Endothelial cell of umbilical vein (primary cell): ENCODE measurements around the gene PCP2. TPM values are rescaled to one million over a fixed set of nuclear protein-coding genes. Genes with fewer than 3 reads are reported as not detected.

Source experiments
- BruUV-seq: library from RNA; stranded (reverse); fragments of 400-500 nt; replicated peaks from 2 replicates; lab custom pipeline; 2021; lab: Mats Ljungman, UMichigan
- CTCF ChIA-PET: fragments of 300-600, 350-600 bp; sonication (Branson Sonifier 250); formaldehyde crosslinking; loops from one replicate; lab custom pipeline; 2021; ENCODE audit warnings: antibody characterized with exemption, inconsistent platforms; lab: Charles Lee
- POLR2A ChIA-PET: fragments of 300-600, 350-600 bp; sonication (Branson Sonifier 250); formaldehyde crosslinking; loops from one replicate; lab custom pipeline; 2021; ENCODE audit warnings: antibody characterized with exemption, inconsistent platforms; lab: Charles Lee
- DNase-seq: peaks from one replicate; pipeline ENCODE4 v3.0.0-alpha.2; 2011; ENCODE audit warnings: low read depth, low spot score
- FAIRE-seq: peaks from 2 replicates; lab custom pipeline; 2011; peaks lifted over from hg19 to GRCh38; lab: Jason Lieb, UNC
- H2AFZ ChIP-seq: 2 replicates; pipeline ENCODE4 v1.6.0; 2012; ENCODE audit warnings: low read depth, low read length, control low read depth, inconsistent platforms
- H3K27ac ChIP-seq: 2 replicates; pipeline ENCODE4 v1.5.1; 2011; ENCODE audit warnings: low read depth, mild to moderate bottlenecking, control low read depth, low read length, moderate library complexity; ENCODE audit not compliant: insufficient read depth
- H3K27me3 ChIP-seq, 2 experiments: 2 replicates each; pipeline versions ENCODE4 v1.6.0 to v1.6.1; 2011; ENCODE audit warnings: low read length in 2 of 2, mixed read lengths in 1 of 2; ENCODE audit not compliant: control insufficient read depth in 2 of 2, insufficient read depth in 2 of 2
- H3K36me3 ChIP-seq, 2 experiments: 2 replicates in 1 of 2; 3 replicates in 1 of 2; pipeline ENCODE4 v1.5.1; 2011; ENCODE audit warnings: low read length in 2 of 2, mild to moderate bottlenecking in 1 of 2, moderate library complexity in 1 of 2; ENCODE audit not compliant: control insufficient read depth in 2 of 2, insufficient read depth in 2 of 2; ENCODE audit errors: extremely low read depth in 1 of 2
- H3K4me1 ChIP-seq: 3 replicates; pipeline ENCODE4 v1.5.1; 2011; ENCODE audit warnings: mild to moderate bottlenecking, low read length; ENCODE audit not compliant: control insufficient read depth, insufficient read depth; ENCODE audit errors: extremely low read depth
- H3K4me2 ChIP-seq: 2 replicates; pipeline ENCODE4 v1.6.1; 2011; ENCODE audit warnings: low read length, control low read depth, mixed read lengths; ENCODE audit not compliant: insufficient read depth
- H3K4me3 ChIP-seq, 3 experiments: fragments of 200-600 bp in 1 of 3; sonication (generic), shearing (Covaris generic) in 1 of 3; replicated peaks in 1 of 3; 2 replicates each; pipeline ENCODE4 v1.5.1; 2011 to 2016; ENCODE audit warnings: control low read depth in 3 of 3, low read length in 3 of 3, mild to moderate bottlenecking in 2 of 3, inconsistent platforms in 1 of 3, low read depth in 1 of 3, moderate library complexity in 1 of 3; ENCODE audit not compliant: insufficient read depth in 1 of 3
- H3K79me2 ChIP-seq: 2 replicates; pipeline ENCODE4 v1.6.0; 2012; ENCODE audit warnings: low read length, inconsistent platforms; ENCODE audit not compliant: control insufficient read depth, insufficient read depth
- H3K9ac ChIP-seq: replicated peaks from 2 replicates; pipeline ENCODE3; 2011; ENCODE audit warnings: low read length, control low read depth; ENCODE audit not compliant: insufficient read depth; ENCODE audit errors: extremely low read depth
- H3K9me1 ChIP-seq: replicated peaks from 3 replicates; pipeline ENCODE4 v1.6.0; 2011; ENCODE audit warnings: mild to moderate bottlenecking, low read length; ENCODE audit not compliant: control insufficient read depth, insufficient read depth; ENCODE audit errors: extremely low read depth
- H3K9me3 ChIP-seq: replicated peaks from 2 replicates; pipeline ENCODE4 v1.5.1; 2012; ENCODE audit warnings: low read length, inconsistent platforms; ENCODE audit not compliant: control insufficient read depth, insufficient read depth
- H4K20me1 ChIP-seq: replicated peaks from 2 replicates; pipeline ENCODE3; 2011; ENCODE audit warnings: mild to moderate bottlenecking, low read length; ENCODE audit not compliant: control insufficient read depth, insufficient read depth; ENCODE audit errors: extremely low read depth
- CTCF ChIP-seq, 2 donors: IDR thresholded peaks; 1 replicate in 1 of 2; 2 replicates in 1 of 2; pipeline ENCODE4 v1.5.1; 2011; ENCODE audit warnings: low read length in 2 of 2, mild to moderate bottlenecking in 2 of 2, moderate library complexity in 2 of 2, control low read depth in 1 of 2, inconsistent platforms in 1 of 2, low read depth in 1 of 2; ENCODE audit not compliant: insufficient read depth in 1 of 2; ENCODE audit errors: extremely low read depth in 1 of 2
- EZH2 ChIP-seq: IDR thresholded peaks from 2 replicates; pipeline ENCODE4 v1.6.1; 2012; ENCODE audit warnings: borderline replicate concordance, low read depth, mild to moderate bottlenecking, moderate library complexity, low read length, inconsistent platforms; ENCODE audit not compliant: severe bottlenecking
- FOS ChIP-seq: IDR thresholded peaks from 2 replicates; pipeline ENCODE4 v1.6.1; 2011; ENCODE audit warnings: mild to moderate bottlenecking, low read length, moderate library complexity, borderline replicate concordance; ENCODE audit not compliant: insufficient read depth
- GATA2 ChIP-seq: IDR thresholded peaks from 2 replicates; pipeline ENCODE4 v1.7.0; 2011; ENCODE audit warnings: low read depth, mild to moderate bottlenecking, moderate library complexity, mixed read lengths, low read length; ENCODE audit not compliant: insufficient read length, insufficient read depth
- JUN ChIP-seq: IDR thresholded peaks from 2 replicates; pipeline ENCODE4 v1.6.1; 2011; ENCODE audit warnings: borderline replicate concordance, low read depth; ENCODE audit not compliant: insufficient read length, insufficient read depth
- MAX ChIP-seq: IDR thresholded peaks from 2 replicates; pipeline ENCODE4 v1.6.1; 2011; ENCODE audit not compliant: insufficient read depth, insufficient read length
- MYC ChIP-seq: IDR thresholded peaks from one replicate; pipeline ENCODE4 v1.6.1; 2011; ENCODE audit warnings: mild to moderate bottlenecking, low read depth, low read length
- POLR2A ChIP-seq: IDR thresholded peaks from 2 replicates; pipeline ENCODE4 v1.6.1; 2012; ENCODE audit warnings: low read depth, mild to moderate bottlenecking, control low read depth, low read length
- POLR2AphosphoS5 ChIP-seq: IDR thresholded peaks from 2 replicates; pipeline ENCODE4 v1.6.1; 2012; ENCODE audit warnings: low read depth, mild to moderate bottlenecking, control low read depth, low read length, moderate library complexity; ENCODE audit not compliant: insufficient read depth
- dilution Hi-C: fragments of 300-500 bp; cut with MboI; formaldehyde crosslinking; loops from one replicate; pipeline ENCODE4 v1.15.0; 2019; ENCODE audit warnings: low sequenced_read_pairs; ENCODE audit not compliant: extremely low pct_ligation_motif_present
- intact Hi-C: fragments of 100-400 bp; cut with micrococcal nuclease; formaldehyde crosslinking; loops from one replicate; pipeline ENCODE4 v1.10.0; 2022
- polyA plus RNA-seq, 4 experiments: library from polyadenylated mRNA; depleted of rRNA in 3 of 4; stranded (reverse) in 3 of 4; unstranded in 1 of 4; fragments of >200 nt; gene quantifications; 2 replicates each; pipeline versions ENCODE4 v1.2.1 to v1.2.3, GENCODE V29; 2011 to 2012; ENCODE audit warnings: missing spikeins in 1 of 4
- total RNA-seq: library from RNA; stranded (reverse); gene quantifications from 2 replicates; pipeline ENCODE4 v1.2.3, GENCODE V29; 2021

Gene PCP2
- total and polyA plus RNA-seq, 2 donors (not counting 3 experiments of a cell fraction or from before 2014, with no cell fraction given) = not detected

- ChIA-PET POLR2A (no interaction called here), CTCF (interaction anchor here (1.3 kb wide), 1 partner anchor 9 kb away, joined by 4 read pairs; the partner anchor contains the start of genes PET100 and XAB2)
- BruUV-seq = no TSS peak
- Histone ChIP-seq H3K9me3 (no peaks in the 10 kb centered on the region), H3K9ac (no peak overlapping the region), H2AFZ (no peak overlapping the region), H3K36me3 (no peaks in the 10 kb centered on the region), H3K4me1 (peaks cover 7% of the 10 kb centered on the region), H4K20me1 (no peaks in the 10 kb centered on the region), H3K9me1 (no peaks in the 10 kb centered on the region), H3K79me2 (no peaks in the 10 kb centered on the region), H3K27ac (no peak overlapping the region), H3K4me3 (no peak overlapping the region), H3K27me3 (no peaks in the 10 kb centered on the region), H3K4me2 (no peak overlapping the region)
- FAIRE-seq (no peak), DNase-seq (no peak)
- intact Hi-C loops (no loop called here), dilution Hi-C loops (no loop called here)
- TF ChIP-seq FOS (no peak), CTCF (IDR thresholded peaks at IDR 0.05; ENCODE audit: extremely low read depth in 1 of 2, insufficient read depth in 1 of 2, low read depth in 1 of 2, low read length in 2 of 2) (no peak), GATA2 (no peak), EZH2 (no peak), JUN (no peak), POLR2A (no peak), POLR2AphosphoS5 (no peak), MAX (no peak), MYC (no peak)
Observed at GRCh38 chr19:7638802-7639465, 5.4 kb upstream of the PCP2 start.
